SK-N-SH treated with all-trans-retinoic acid at 6 μM for 48 hours (cell line): ENCODE measurements around the gene MAP3K3.

ENCODE experiments used
- ARNTL ChIP-seq: fragments of 450-650 bp; formaldehyde crosslinking; IDR thresholded peaks from 2 replicates; pipeline ENCODE4 v1.5.0; 2020; ENCODE audit warnings: low read depth, mild to moderate bottlenecking, moderate library complexity, borderline replicate concordance
- ESRRG ChIP-seq: fragments of 250-450 bp; sonication (Bioruptor Pico); IDR thresholded peaks from 2 replicates; pipeline ENCODE4 v1.6.1; 2021; ENCODE audit warnings: mild to moderate bottlenecking
- ISL1 ChIP-seq: fragments of 250-450 bp; sonication (Bioruptor Pico); IDR thresholded peaks from 2 replicates; pipeline ENCODE4 v2.1.2; 2022; ENCODE audit warnings: mild to moderate bottlenecking, moderate library complexity
- OSR1 ChIP-seq: fragments of 250-450 bp; sonication (Bioruptor Pico); IDR thresholded peaks from 2 replicates; pipeline ENCODE4 v1.8.0; 2022; ENCODE audit warnings: moderate library complexity, mild to moderate bottlenecking, inconsistent platforms
- POU6F1 ChIP-seq: fragments of 250-450 bp; sonication (Bioruptor Pico); IDR thresholded peaks from 2 replicates; pipeline ENCODE4 v1.8.0; 2021; ENCODE audit warnings: low read depth, mild to moderate bottlenecking, moderate library complexity, borderline replicate concordance
- RARB ChIP-seq: fragments of 250-450 bp; sonication (Bioruptor Pico); IDR thresholded peaks from 2 replicates; pipeline ENCODE4 v1.8.0; 2021; ENCODE audit warnings: mild to moderate bottlenecking, moderate library complexity
- TCF4 ChIP-seq: fragments of 250-450 bp; sonication (Bioruptor Pico); IDR thresholded peaks from 2 replicates; pipeline ENCODE4 v1.8.0; 2021; ENCODE audit warnings: mild to moderate bottlenecking, moderate library complexity, borderline replicate concordance
- ZFP3 ChIP-seq: fragments of 250-450 bp; sonication (Bioruptor Pico); IDR thresholded peaks from 2 replicates; pipeline ENCODE4 v1.5.0; 2020; ENCODE audit warnings: mild to moderate bottlenecking, moderate library complexity
- ZFP30 ChIP-seq: fragments of 450-650 bp; formaldehyde crosslinking; IDR thresholded peaks from 2 replicates; pipeline ENCODE4 v1.5.0; 2022; ENCODE audit warnings: mild to moderate bottlenecking, moderate library complexity
- ZNF70 ChIP-seq: fragments of 450-650 bp; formaldehyde crosslinking; IDR thresholded peaks from 2 replicates; pipeline ENCODE4 v1.5.0; 2020; ENCODE audit warnings: mild to moderate bottlenecking, moderate library complexity
- ZNF8 ChIP-seq: fragments of 450-650 bp; formaldehyde crosslinking; IDR thresholded peaks from 2 replicates; pipeline ENCODE4 v1.5.0; 2020; ENCODE audit warnings: mild to moderate bottlenecking, moderate library complexity
- TF ChIP-seq, protein P1 (sequence below): fragments of 250-450 bp; sonication (Bioruptor Pico); IDR thresholded peaks from 2 replicates; pipeline ENCODE4 v1.8.0; 2020; ENCODE audit warnings: mild to moderate bottlenecking, moderate library complexity, borderline replicate concordance
- TF ChIP-seq, protein P2 (sequence below): fragments of 250-450 bp; sonication (Bioruptor Pico); IDR thresholded peaks from 2 replicates; pipeline ENCODE4 v1.5.1; 2020; ENCODE audit warnings: low read depth, mild to moderate bottlenecking, moderate library complexity

- TF ChIP-seq ESRRG (CRISPR knock-in tag) (no peak), POU6F1 (CRISPR knock-in tag) (no peak), TCF4 (no peak), ZFP3 (CRISPR knock-in tag) (no peak), ZFP30 (CRISPR knock-in tag) (no peak), ZNF8 (CRISPR knock-in tag) (no peak), ISL1 (CRISPR knock-in tag) (no peak), ARNTL (CRISPR knock-in tag) (no peak), ZNF70 (CRISPR knock-in tag) (no peak), RARB (no peak), OSR1 (CRISPR knock-in tag) (no peak)
- TF ChIP-seq, protein P1, sequence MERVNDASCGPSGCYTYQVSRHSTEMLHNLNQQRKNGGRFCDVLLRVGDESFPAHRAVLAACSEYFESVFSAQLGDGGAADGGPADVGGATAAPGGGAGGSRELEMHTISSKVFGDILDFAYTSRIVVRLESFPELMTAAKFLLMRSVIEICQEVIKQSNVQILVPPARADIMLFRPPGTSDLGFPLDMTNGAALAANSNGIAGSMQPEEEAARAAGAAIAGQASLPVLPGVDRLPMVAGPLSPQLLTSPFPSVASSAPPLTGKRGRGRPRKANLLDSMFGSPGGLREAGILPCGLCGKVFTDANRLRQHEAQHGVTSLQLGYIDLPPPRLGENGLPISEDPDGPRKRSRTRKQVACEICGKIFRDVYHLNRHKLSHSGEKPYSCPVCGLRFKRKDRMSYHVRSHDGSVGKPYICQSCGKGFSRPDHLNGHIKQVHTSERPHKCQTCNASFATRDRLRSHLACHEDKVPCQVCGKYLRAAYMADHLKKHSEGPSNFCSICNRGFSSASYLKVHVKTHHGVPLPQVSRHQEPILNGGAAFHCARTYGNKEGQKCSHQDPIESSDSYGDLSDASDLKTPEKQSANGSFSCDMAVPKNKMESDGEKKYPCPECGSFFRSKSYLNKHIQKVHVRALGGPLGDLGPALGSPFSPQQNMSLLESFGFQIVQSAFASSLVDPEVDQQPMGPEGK (CRISPR knock-in tag), result no peak
- TF ChIP-seq, protein P2, sequence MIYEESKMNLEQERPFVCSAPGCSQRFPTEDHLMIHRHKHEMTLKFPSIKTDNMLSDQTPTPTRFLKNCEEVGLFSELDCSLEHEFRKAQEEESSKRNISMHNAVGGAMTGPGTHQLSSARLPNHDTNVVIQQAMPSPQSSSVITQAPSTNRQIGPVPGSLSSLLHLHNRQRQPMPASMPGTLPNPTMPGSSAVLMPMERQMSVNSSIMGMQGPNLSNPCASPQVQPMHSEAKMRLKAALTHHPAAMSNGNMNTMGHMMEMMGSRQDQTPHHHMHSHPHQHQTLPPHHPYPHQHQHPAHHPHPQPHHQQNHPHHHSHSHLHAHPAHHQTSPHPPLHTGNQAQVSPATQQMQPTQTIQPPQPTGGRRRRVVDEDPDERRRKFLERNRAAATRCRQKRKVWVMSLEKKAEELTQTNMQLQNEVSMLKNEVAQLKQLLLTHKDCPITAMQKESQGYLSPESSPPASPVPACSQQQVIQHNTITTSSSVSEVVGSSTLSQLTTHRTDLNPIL (CRISPR knock-in tag), result no peak
Measured at GRCh38 chr17:63701868-63702720, 79.9 kb downstream of the MAP3K3 start.
